Measurements from ENCODE around the gene RHO.
"Not testable (repeated sequence)": the region's sequence is repeated elsewhere in the genome, so short reads cannot be mapped to it uniquely, and the experiment has no call there.

The RHO gene

DNA sequence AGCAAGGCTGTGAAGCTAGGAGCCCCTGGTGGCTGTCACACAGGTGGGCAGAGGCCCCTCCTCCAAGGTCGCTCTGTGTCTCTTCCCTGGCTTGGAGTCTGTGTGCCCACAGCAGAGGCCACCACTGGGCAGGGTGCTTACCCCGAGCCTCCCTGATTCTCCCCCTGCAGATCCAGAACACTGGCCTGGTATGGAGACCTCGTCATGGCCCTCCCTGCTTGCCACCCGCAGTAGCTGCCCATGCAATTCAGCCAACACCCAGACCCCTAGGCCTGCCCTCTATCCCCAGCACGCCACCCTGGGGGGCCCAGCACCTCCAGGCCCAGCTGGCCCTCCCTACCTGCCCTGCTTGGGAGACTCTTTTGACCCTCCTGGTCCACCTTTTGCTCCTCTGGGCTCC is 5.5 kb upstream of the RHO start:
- no peak for DNase-seq

GRCh38 chr3:129524081-129524480 is 4.4 kb upstream of the RHO start:
- DNase-seq = no peak

DNA sequence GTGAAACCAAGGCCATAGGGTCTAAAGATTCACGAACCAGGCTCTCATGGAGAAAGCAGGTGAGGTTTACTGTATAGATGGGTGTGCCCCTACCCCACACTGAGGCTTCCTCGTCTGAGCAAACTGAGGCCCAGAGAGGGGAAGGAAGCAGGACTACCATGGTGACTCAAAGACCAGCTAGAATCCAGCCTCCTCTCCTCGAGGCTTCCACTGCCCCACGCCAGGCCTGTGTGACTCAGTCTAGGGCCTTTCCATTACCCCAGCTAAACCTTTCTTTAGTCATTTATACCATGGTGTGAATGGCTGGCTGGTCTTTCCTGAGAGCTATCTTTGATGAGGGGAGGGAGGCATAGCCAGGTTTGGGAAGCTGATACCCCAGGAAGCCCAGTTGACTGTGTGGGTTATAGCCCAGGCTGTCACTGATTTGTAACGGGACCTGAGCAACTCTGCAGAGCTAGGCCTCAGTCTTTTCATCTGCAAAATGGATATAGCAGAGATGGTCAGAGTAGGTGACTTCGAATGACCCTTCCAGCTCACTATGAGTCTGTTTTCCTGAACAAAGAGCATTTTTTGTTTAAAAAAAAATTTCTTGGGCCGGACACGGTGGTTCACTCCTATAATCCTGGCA is 3.0 kb upstream of the RHO start:
- DNase-seq = no peak

- DNase-seq = peak; percentile 76
Observed at GRCh38 chr3:129526121-129526900, 2.1 kb upstream of the RHO start.

- DNase-seq = no peak
Observed at GRCh38 chr3:129527262-129527661, 1.2 kb upstream of the RHO start.

GRCh38 chr3:129529436-129530210 is 1.2 kb downstream of the RHO start:
- DNase-seq = no peak

GRCh38 chr3:129530251-129530791 is 1.9 kb downstream of the RHO start:
- no peak for DNase-seq

GRCh38 chr3:129530821-129531220 is 2.4 kb downstream of the RHO start:
- no peak for DNase-seq

GRCh38 chr3:129531699-129532098 is 3.3 kb downstream of the RHO start:
- DNase-seq = no peak

DNA sequence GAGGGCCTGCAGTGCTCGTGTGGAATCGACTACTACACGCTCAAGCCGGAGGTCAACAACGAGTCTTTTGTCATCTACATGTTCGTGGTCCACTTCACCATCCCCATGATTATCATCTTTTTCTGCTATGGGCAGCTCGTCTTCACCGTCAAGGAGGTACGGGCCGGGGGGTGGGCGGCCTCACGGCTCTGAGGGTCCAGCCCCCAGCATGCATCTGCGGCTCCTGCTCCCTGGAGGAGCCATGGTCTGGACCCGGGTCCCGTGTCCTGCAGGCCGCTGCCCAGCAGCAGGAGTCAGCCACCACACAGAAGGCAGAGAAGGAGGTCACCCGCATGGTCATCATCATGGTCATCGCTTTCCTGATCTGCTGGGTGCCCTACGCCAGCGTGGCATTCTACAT is 3.8 kb downstream of the RHO start:
- DNase-seq = no peak

- DNase-seq = no peak
Observed at GRCh38 chr3:129533406-129533805, 5.0 kb downstream of the RHO start.

GRCh38 chr3:129534428-129535027 is 6.1 kb downstream of the RHO start:
- DNase-seq = no peak

- no peak for DNase-seq
Observed at GRCh38 chr3:129535075-129535474, 6.6 kb downstream of the RHO start.

GRCh38 chr3:129536374-129536667 is 7.9 kb downstream of the RHO start:
- no peak for DNase-seq

- no peak for DNase-seq
Observed at GRCh38 chr3:129536804-129537203, 8.4 kb downstream of the RHO start.

- DNase-seq = no peak
Observed at GRCh38 chr3:129539206-129539605, 10.8 kb downstream of the RHO start.

- no peak for DNase-seq
Observed at GRCh38 chr3:129540776-129541516, 12.5 kb downstream of the RHO start.

GRCh38 chr3:129542747-129543146 is 14.3 kb downstream of the RHO start:
- no peak for DNase-seq

- no peak for DNase-seq
Observed at GRCh38 chr3:129543156-129543790, 14.8 kb downstream of the RHO start, which contains the start of gene H1-8. H1-8 (plus strand) TSS chr3:129543175; CDS start chr3:129543219, 44 bp downstream.

GRCh38 chr3:129543999-129544398 is 15.6 kb downstream of the RHO start:
- no peak for DNase-seq

- not testable (repeated sequence) for DNase-seq
Observed at GRCh38 chr3:129545951-129546350, 17.5 kb downstream of the RHO start.

DNA sequence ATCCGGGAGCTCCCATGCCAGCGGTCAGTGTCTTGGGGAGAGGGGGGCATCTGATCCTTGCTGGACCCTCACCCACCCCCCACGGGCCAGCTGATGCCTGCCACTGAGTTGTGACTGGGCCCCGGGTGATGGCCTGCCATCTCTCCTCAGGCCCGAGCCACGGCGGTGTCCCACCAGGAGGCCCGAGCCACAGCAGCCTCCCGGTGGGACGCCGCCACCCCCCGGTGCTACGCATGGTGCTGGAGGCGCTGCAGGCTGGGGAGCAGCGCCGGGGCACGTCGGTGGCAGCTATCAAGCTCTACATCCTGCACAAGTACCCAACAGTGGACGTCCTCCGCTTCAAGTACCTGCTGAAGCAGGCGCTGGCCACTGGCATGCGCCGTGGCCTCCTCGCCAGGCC is 18.8 kb downstream of the RHO start:
- DNase-seq = no peak
